ENCODE measurements around the gene CTBP1. TPM values are rescaled to one million over a fixed set of nuclear protein-coding genes. Genes with fewer than 3 reads are reported as not detected.

Gene CTBP1
- total and polyA plus RNA-seq, 7 donors = 67.9 to 162 (median 113) TPM

GRCh38 chr4:1245481-1246051 lies 3.4 kb downstream of the CTBP1 start:
- intact Hi-C loops (cut with DNase I) = no loop called here
- no peaks in the 10 kb centered on the region for H3K9me3 ChIP-seq
- H3K27me3 ChIP-seq = no peaks in the 10 kb centered on the region
- WGBS, 2 donors = 84 to 88% methylated on average over 26 of the region's 26 CpGs
- no peak for DNase-seq
- TF ChIP-seq EP300 (IDR thresholded peaks at IDR 0.05) (no peak), POLR2AphosphoS5 (IDR thresholded peaks at IDR 0.05) (no peak), POLR2A (IDR thresholded peaks at IDR 0.05) (no peak)
- TF ChIP-seq, protein P1, sequence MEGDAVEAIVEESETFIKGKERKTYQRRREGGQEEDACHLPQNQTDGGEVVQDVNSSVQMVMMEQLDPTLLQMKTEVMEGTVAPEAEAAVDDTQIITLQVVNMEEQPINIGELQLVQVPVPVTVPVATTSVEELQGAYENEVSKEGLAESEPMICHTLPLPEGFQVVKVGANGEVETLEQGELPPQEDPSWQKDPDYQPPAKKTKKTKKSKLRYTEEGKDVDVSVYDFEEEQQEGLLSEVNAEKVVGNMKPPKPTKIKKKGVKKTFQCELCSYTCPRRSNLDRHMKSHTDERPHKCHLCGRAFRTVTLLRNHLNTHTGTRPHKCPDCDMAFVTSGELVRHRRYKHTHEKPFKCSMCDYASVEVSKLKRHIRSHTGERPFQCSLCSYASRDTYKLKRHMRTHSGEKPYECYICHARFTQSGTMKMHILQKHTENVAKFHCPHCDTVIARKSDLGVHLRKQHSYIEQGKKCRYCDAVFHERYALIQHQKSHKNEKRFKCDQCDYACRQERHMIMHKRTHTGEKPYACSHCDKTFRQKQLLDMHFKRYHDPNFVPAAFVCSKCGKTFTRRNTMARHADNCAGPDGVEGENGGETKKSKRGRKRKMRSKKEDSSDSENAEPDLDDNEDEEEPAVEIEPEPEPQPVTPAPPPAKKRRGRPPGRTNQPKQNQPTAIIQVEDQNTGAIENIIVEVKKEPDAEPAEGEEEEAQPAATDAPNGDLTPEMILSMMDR (IDR thresholded peaks at IDR 0.05) = no peak
- peaks cover 0 to 75% (median 70%) of the 10 kb centered on the region in 4 donors for H3K4me1 ChIP-seq
- H3K4me3 ChIP-seq = no peak overlapping the region
- H3K27ac ChIP-seq = peak overlapping the region in 3 of 4 donors; percentile 88 to 99 (median 98)
- peaks cover 0 to 12% (median 7%) of the 10 kb centered on the region in 4 donors for H3K36me3 ChIP-seq

GRCh38 chr4:1244978-1245471 lies 3.9 kb downstream of the CTBP1 start:
- peak overlapping the region in 2 of 4 donors; percentile 98 to 99 for H3K27ac ChIP-seq
- H3K9me3 ChIP-seq = no peaks in the 10 kb centered on the region
- H3K4me3 ChIP-seq = no peak overlapping the region
- intact Hi-C loops (cut with DNase I) = no loop called here
- no peak for TF ChIP-seq EP300 (IDR thresholded peaks at IDR 0.05)
- TF ChIP-seq POLR2AphosphoS5 (IDR thresholded peaks at IDR 0.05) = no peak
- TF ChIP-seq POLR2A (IDR thresholded peaks at IDR 0.05) = no peak
- TF ChIP-seq, protein P1 (IDR thresholded peaks at IDR 0.05) = no peak
- 88% methylated on average over 19 of the region's 19 CpGs for WGBS, 2 donors
- no peak for DNase-seq
- peaks cover 0 to 70% (median 65%) of the 10 kb centered on the region in 4 donors for H3K4me1 ChIP-seq
- H3K36me3 ChIP-seq = peaks cover 0 to 15% (median 8%) of the 10 kb centered on the region in 4 donors
- H3K27me3 ChIP-seq = no peaks in the 10 kb centered on the region

- WGBS, 2 donors = 61 to 76% methylated on average over 33 of the region's 33 CpGs
- no peaks in the 10 kb centered on the region for H3K27me3 ChIP-seq
- DNase-seq = peak; percentile 74
- peaks cover 0 to 66% (median 61%) of the 10 kb centered on the region in 4 donors for H3K4me1 ChIP-seq
- H3K9me3 ChIP-seq = no peaks in the 10 kb centered on the region
- H3K36me3 ChIP-seq = peaks cover 0 to 22% (median 13%) of the 10 kb centered on the region in 4 donors
- H3K27ac ChIP-seq = peak overlapping the region in 2 of 4 donors; percentile 8 to 98
- no peak overlapping the region for H3K4me3 ChIP-seq
- intact Hi-C loops (cut with DNase I) = no loop called here
- TF ChIP-seq EP300 (IDR thresholded peaks at IDR 0.05) = no peak
- TF ChIP-seq POLR2A (IDR thresholded peaks at IDR 0.05) = no peak
Measured at GRCh38 chr4:1244081-1244977, 4.6 kb downstream of the CTBP1 start.

DNA sequence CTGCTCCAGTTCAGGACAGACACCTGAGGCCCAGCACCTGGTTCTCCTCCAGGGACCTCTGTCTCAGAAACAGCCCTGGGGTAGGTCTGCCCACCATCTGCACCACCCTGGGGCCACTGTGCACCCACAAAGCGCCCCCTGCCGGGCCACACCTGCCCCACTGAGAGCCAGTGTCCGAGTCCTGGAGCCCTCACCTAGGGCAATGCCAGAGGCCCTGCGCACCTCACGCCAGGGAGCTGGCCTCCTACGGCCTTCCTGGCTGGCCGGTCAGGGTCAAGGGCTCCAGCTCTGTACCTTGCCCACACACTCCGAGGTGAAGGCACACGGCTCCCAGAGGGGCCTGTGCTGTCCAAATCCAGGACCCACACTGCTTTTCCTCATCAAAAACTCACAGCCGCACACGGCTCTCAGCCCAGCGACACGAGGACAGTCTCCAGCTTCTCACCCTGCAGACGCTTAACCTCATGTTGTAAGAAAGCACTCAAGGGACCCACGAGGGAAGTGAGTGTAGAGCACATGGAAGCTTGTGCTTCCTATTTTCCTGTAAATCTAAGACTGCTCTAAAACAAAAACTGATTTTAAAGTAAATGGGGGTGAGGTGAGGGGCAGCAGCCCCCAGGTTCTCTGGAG lies 5.4 kb downstream of the CTBP1 start:
- H3K9me3 ChIP-seq = no peaks in the 10 kb centered on the region
- TF ChIP-seq EP300 (IDR thresholded peaks at IDR 0.05) (no peak), POLR2A (IDR thresholded peaks at IDR 0.05) (no peak)
- TF ChIP-seq, protein P1 (IDR thresholded peaks at IDR 0.05) = no peak
- peak; percentile 65 for DNase-seq
- H3K36me3 ChIP-seq = peaks cover 0 to 25% (median 15%) of the 10 kb centered on the region in 4 donors
- H3K27ac ChIP-seq = peak overlapping the region in 1 of 4 donors; percentile 10
- no peak overlapping the region for H3K4me3 ChIP-seq
- WGBS, 2 donors = 74 to 80% methylated on average over 15 of the region's 15 CpGs
- H3K4me1 ChIP-seq = peaks cover 0 to 66% (median 61%) of the 10 kb centered on the region in 4 donors
- no peaks in the 10 kb centered on the region for H3K27me3 ChIP-seq
- intact Hi-C loops (cut with DNase I) = no loop called here
